GM21381 (cell line): ENCODE measurements around the gene FUT3.
"Not testable (repeated sequence)": the region's sequence is repeated elsewhere in the genome, so short reads cannot be mapped to it uniquely, and the experiment has no call there.

Experiments used
- ATAC-seq: cut with Tn5 transposase; IDR thresholded peaks from one replicate; pipeline ENCODE4 v1.9.1; 2021; ENCODE audit warnings: mild to moderate bottlenecking, moderate library complexity; ENCODE audit not compliant: unreplicated experiment

Gene FUT3

GRCh38 chr19:5851302-5851701 is at the start of gene FUT3:
Gene FUT3 (minus strand): TSS chr19:5851449.
- ATAC-seq = no peak

- ATAC-seq = no peak
Observed at GRCh38 chr19:5900976-5901375, 49.7 kb upstream of the FUT3 start.

- ATAC-seq = no peak
Observed at GRCh38 chr19:5899728-5900526, 48.7 kb upstream of the FUT3 start.

GRCh38 chr19:5897189-5897969 is 46.1 kb upstream of the FUT3 start:
- no peak for ATAC-seq

GRCh38 chr19:5896365-5897076 is 45.3 kb upstream of the FUT3 start:
- ATAC-seq = no peak

- ATAC-seq = no peak
Observed at GRCh38 chr19:5895890-5896289, 44.6 kb upstream of the FUT3 start.

GRCh38 chr19:5895409-5895808 is 44.2 kb upstream of the FUT3 start:
- ATAC-seq = no peak

- ATAC-seq = no peak
Observed at GRCh38 chr19:5894704-5895349, 43.6 kb upstream of the FUT3 start.

GRCh38 chr19:5893907-5894703 is 42.9 kb upstream of the FUT3 start:
- ATAC-seq = no peak

GRCh38 chr19:5893296-5893903 is 42.2 kb upstream of the FUT3 start:
- ATAC-seq = no peak

- no peak for ATAC-seq
Observed at GRCh38 chr19:5892772-5893275, 41.6 kb upstream of the FUT3 start.

- no peak for ATAC-seq
Observed at GRCh38 chr19:5891938-5892771, 40.9 kb upstream of the FUT3 start.

GRCh38 chr19:5891572-5891937 is 40.3 kb upstream of the FUT3 start:
- ATAC-seq = no peak

GRCh38 chr19:5890099-5890498 is 38.9 kb upstream of the FUT3 start:
- no peak for ATAC-seq

- no peak for ATAC-seq
Observed at GRCh38 chr19:5889288-5889971, 38.2 kb upstream of the FUT3 start.

- ATAC-seq = not testable (repeated sequence)
Observed at GRCh38 chr19:5884065-5884811, 33.0 kb upstream of the FUT3 start.

- ATAC-seq = not testable (repeated sequence)
Observed at GRCh38 chr19:5883157-5883873, 32.1 kb upstream of the FUT3 start.
